SK-N-SH (cell line): ENCODE measurements around the gene CTNS. TPM values are rescaled to one million over a fixed set of nuclear protein-coding genes. Genes with fewer than 3 reads are reported as not detected.

ENCODE experiments used
- CTCF ChIA-PET: fragments of 300-600, 350-600 bp; formaldehyde crosslinking; extraction: SDS; loops from one replicate; lab custom pipeline; 2021; lab: Yijun Ruan, JAX
- POLR2A ChIA-PET: fragments of 350-600 bp; sonication (Branson Sonifier 250); formaldehyde crosslinking; extraction: SDS; loops from one replicate; lab custom pipeline; 2020; ENCODE audit warnings: antibody characterized with exemption, inconsistent platforms; lab: Yijun Ruan, JAX
- DNase-seq: peaks from one replicate; pipeline ENCODE4 v3.0.0; 2012
- H2AFZ ChIP-seq: fragments of 200-600 bp; sonication (generic); 2 replicates; pipeline ENCODE4 v1.8.1; 2016; ENCODE audit warnings: antibody characterized with exemption, mild to moderate bottlenecking, low read depth
- H3F3A ChIP-seq: fragments of 200-600 bp; sonication (generic); replicated peaks from 2 replicates; pipeline ENCODE3; 2016; ENCODE audit warnings: antibody characterized with exemption, mild to moderate bottlenecking; ENCODE audit not compliant: insufficient read depth
- H3K27ac ChIP-seq, 2 experiments: fragments of 200-500 bp in 1 of 2; fragments of 200-600 bp in 1 of 2; sonication (Bioruptor generic) in 1 of 2; sonication (generic), shearing (Covaris generic) in 1 of 2; 2 replicates each; pipeline versions ENCODE4 v1.5.1 to v1.6.1; 2014 to 2016; ENCODE audit warnings: low read depth in 2 of 2, inconsistent platforms in 1 of 2, low read length in 1 of 2, mild to moderate bottlenecking in 1 of 2, mixed read lengths in 1 of 2
- H3K27me3 ChIP-seq: fragments of 200-600 bp; sonication (generic), shearing (Covaris generic); 2 replicates; pipeline ENCODE4 v1.6.1; 2016; ENCODE audit warnings: mixed run types; ENCODE audit not compliant: insufficient read depth
- H3K36me3 ChIP-seq, 2 experiments: fragments of 200-500 bp in 1 of 2; fragments of 200-600 bp in 1 of 2; sonication (Bioruptor generic) in 1 of 2; sonication (generic) in 1 of 2; replicated peaks in 1 of 2; 2 replicates each; pipeline versions ENCODE3 to v1.5.1; 2014 to 2016; ENCODE audit warnings: low read length in 1 of 2, mild to moderate bottlenecking in 1 of 2; ENCODE audit not compliant: insufficient read depth in 2 of 2, control insufficient read depth in 1 of 2
- H3K4me1 ChIP-seq, 2 experiments: fragments of 200-500 bp in 1 of 2; fragments of 200-600 bp in 1 of 2; sonication (Bioruptor generic) in 1 of 2; sonication (generic), shearing (Covaris generic) in 1 of 2; 2 replicates each; pipeline versions ENCODE4 v1.5.1 to v1.6.1; 2014 to 2016; ENCODE audit warnings: low read depth in 1 of 2, low read length in 1 of 2, mixed run types in 1 of 2; ENCODE audit not compliant: insufficient read depth in 2 of 2, control insufficient read depth in 1 of 2
- H3K4me2 ChIP-seq: fragments of 200-600 bp; sonication (generic), shearing (Covaris generic); 2 replicates; pipeline ENCODE4 v1.6.1; 2017; ENCODE audit warnings: mixed run types
- H3K4me3 ChIP-seq, 2 experiments: fragments of 200-500 bp in 1 of 2; fragments of 200-600 bp in 1 of 2; sonication (Bioruptor generic) in 1 of 2; sonication (generic), shearing (Covaris generic) in 1 of 2; 2 replicates each; pipeline versions ENCODE4 v1.5.1 to v1.8.1; 2014 to 2016; ENCODE audit warnings: low read depth in 2 of 2, inconsistent platforms in 1 of 2, low read length in 1 of 2, mild to moderate bottlenecking in 1 of 2, mixed read lengths in 1 of 2, moderate library complexity in 1 of 2
- H3K79me2 ChIP-seq: fragments of 200-600 bp; sonication (generic); 2 replicates; pipeline ENCODE4 v1.8.1; 2017; ENCODE audit warnings: mild to moderate bottlenecking; ENCODE audit not compliant: insufficient read depth
- H3K9ac ChIP-seq: fragments of 200-600 bp; sonication (generic); 2 replicates; pipeline ENCODE4 v1.6.1; 2017; ENCODE audit warnings: mixed run types
- H3K9me2 ChIP-seq: fragments of 200-600 bp; sonication (generic); 2 replicates; pipeline ENCODE4 v1.6.1; 2017; ENCODE audit warnings: mixed run types
- H3K9me3 ChIP-seq: fragments of 200-600 bp; sonication (generic); 2 replicates; pipeline ENCODE4 v1.6.1; 2017; ENCODE audit warnings: mixed run types, mild to moderate bottlenecking, moderate library complexity
- H4K20me1 ChIP-seq: fragments of 200-600 bp; sonication (generic); 2 replicates; pipeline ENCODE4 v1.6.1; 2017; ENCODE audit warnings: mild to moderate bottlenecking, mixed run types; ENCODE audit not compliant: insufficient read depth
- CHD2 ChIP-seq: fragments of 150-350 bp; IDR thresholded peaks from 2 replicates; pipeline ENCODE4 v1.6.1; 2018; ENCODE audit warnings: low read length; ENCODE audit not compliant: partially characterized antibody
- CTCF ChIP-seq: fragments of 200-600 bp; sonication (generic); IDR thresholded peaks from 2 replicates; pipeline ENCODE4 v1.6.1; 2017; ENCODE audit warnings: antibody characterized with exemption, mild to moderate bottlenecking, moderate library complexity
- ELF1 ChIP-seq: IDR thresholded peaks from 2 replicates; pipeline ENCODE4 v1.4.0; 2012
- FOSL2 ChIP-seq: IDR thresholded peaks from 2 replicates; pipeline ENCODE4 v1.4.0; 2012; ENCODE audit warnings: low read depth, mild to moderate bottlenecking, moderate library complexity, borderline replicate concordance
- GABPA ChIP-seq: IDR thresholded peaks from 2 replicates; pipeline ENCODE4 v1.4.0; 2012; ENCODE audit warnings: low read depth, mild to moderate bottlenecking
- JUND ChIP-seq: IDR thresholded peaks from 2 replicates; pipeline ENCODE4 v1.4.0; 2012
- MEF2A ChIP-seq: IDR thresholded peaks from 2 replicates; pipeline ENCODE4 v1.4.0; 2012; ENCODE audit warnings: low read depth, borderline replicate concordance
- MXI1 ChIP-seq: IDR thresholded peaks from 2 replicates; pipeline ENCODE4 v1.6.1; 2012; ENCODE audit warnings: mild to moderate bottlenecking, low read depth, low read length, improper control_type of control experiment
- RAD21 ChIP-seq: IDR thresholded peaks from 2 replicates; pipeline ENCODE4 v1.6.1; 2012; ENCODE audit warnings: mild to moderate bottlenecking, low read length
- RCOR1 ChIP-seq: fragments of 150-350 bp; IDR thresholded peaks from 2 replicates; pipeline ENCODE4 v1.6.1; 2017; ENCODE audit warnings: antibody characterized with exemption, low read length
- REST ChIP-seq: IDR thresholded peaks from 2 replicates; pipeline ENCODE4 v1.6.1; 2012; ENCODE audit warnings: mild to moderate bottlenecking, low read depth, low read length, moderate library complexity
- RXRA ChIP-seq: IDR thresholded peaks from 2 replicates; pipeline ENCODE4 v1.4.0; 2012; ENCODE audit warnings: low read depth, mild to moderate bottlenecking, borderline replicate concordance
- SIN3A ChIP-seq: IDR thresholded peaks from 2 replicates; pipeline ENCODE4 v1.6.1; 2012; ENCODE audit warnings: low read depth, mild to moderate bottlenecking, low read length, moderate library complexity, borderline replicate concordance
- TCF12 ChIP-seq: IDR thresholded peaks from 2 replicates; pipeline ENCODE4 v1.4.0; 2012
- WGBS: methylation state at CpG from one replicate; pipeline ENCODE4 v1.1.6; 2017; ENCODE audit warnings: low lambda C conversion rate; 5-methylcytosine and 5-hydroxymethylcytosine counted together
- polyA plus RNA-seq, 3 experiments: library from polyadenylated mRNA; depleted of rRNA; stranded (reverse); fragments of >200 nt; gene quantifications; 2 replicates each; pipeline ENCODE4 v1.2.3, GENCODE V29; 2012

Gene CTNS
- polyA plus RNA-seq, 1 of the 3 experiments (the other 2 are of a cell fraction) = 8.2 TPM

- TF ChIP-seq CTCF (no peak), RXRA (no peak), RCOR1 (no peak), ELF1 (no peak)
Observed at GRCh38 chr17:3635474-3636153, 946 bp upstream of the CTNS start (continued).

- Histone ChIP-seq H3F3A (no peaks in the 10 kb centered on the region), H3K79me2 (peaks cover 37% of the 10 kb centered on the region), H3K9me3 (no peaks in the 10 kb centered on the region), H3K9me2 (no peaks in the 10 kb centered on the region), H3K4me1 (peaks cover 0 to 4% of the 10 kb centered on the region in 2 experiments; a peak in 1 of 4 replicates), H2AFZ (peak overlapping the region; percentile 95; the same call in 1 of the 2 replicates), H3K9ac (peak overlapping the region; percentile 94), H3K27ac (peak overlapping the region in 1 of 2 experiments; percentile 97; a peak in 3 of 4 replicates), H3K27me3 (no peaks in the 10 kb centered on the region), H3K36me3 (no peaks in the 10 kb centered on the region), H3K4me3 (peak overlapping the region; percentile 83 to 94), H4K20me1 (no peaks in the 10 kb centered on the region), H3K4me2 (peak overlapping the region; percentile 95)
- POLR2A ChIA-PET = interaction anchor here (1.1 to 1.3 kb wide), 3 partner anchors 9 to 30 kb away, joined by 4 to 10 read pairs (median 5); partner anchors contain the start of gene TAX1BP3
- CTCF ChIA-PET = interaction anchor here (1.1 to 1.6 kb wide), 4 partner anchors 10 to 43 kb away, joined by 3 to 8 read pairs (median 4); no protein-coding TSS in a partner anchor
- 2% methylated on average over 14 of the region's 31 CpGs for WGBS
- no peak for DNase-seq
- TF ChIP-seq MXI1 = 0 out of 2 replicates have a peak, but pooled peaks have one; percentile 20
- TF ChIP-seq GABPA = no peak
- peak; percentile 2; the same call in 1 of the 2 replicates for TF ChIP-seq ELF1
Observed at GRCh38 chr17:3636908-3637373, 381 bp downstream of the CTNS start.

- Histone ChIP-seq H2AFZ (no peak overlapping the region), H3K27ac (peak overlapping the region in 1 of 2 experiments; percentile 23; a peak in 1 of 4 replicates)
- CTCF ChIA-PET = interaction anchor here (1.5 kb wide), 1 partner anchor 42 kb away, joined by 3 read pairs; no protein-coding TSS in a partner anchor
Observed at GRCh38 chr17:3639981-3640596, 3.5 kb downstream of the CTNS start.

More at GRCh38 chr17:3639981-3640596, 3.5 kb downstream of the CTNS start:
- Histone ChIP-seq H3K4me1 (peaks cover 0 to 4% of the 10 kb centered on the region in 2 experiments; a peak in 1 of 4 replicates), H3K36me3 (no peaks in the 10 kb centered on the region), H4K20me1 (no peaks in the 10 kb centered on the region), H3F3A (no peaks in the 10 kb centered on the region), H3K79me2 (peaks cover 9% of the 10 kb centered on the region), H3K4me2 (no peak overlapping the region), H3K9ac (no peak overlapping the region), H3K9me2 (no peaks in the 10 kb centered on the region), H3K9me3 (no peaks in the 10 kb centered on the region), H3K4me3 (no peak overlapping the region), H3K27me3 (no peaks in the 10 kb centered on the region)
- DNase-seq = no peak
- WGBS = 67% methylated on average over 7 of the region's 7 CpGs
- POLR2A ChIA-PET = no interaction called here
- no peak for TF ChIP-seq MEF2A
- TF ChIP-seq REST = no peak
- TF ChIP-seq RAD21 = no peak
- TF ChIP-seq JUND = no peak
- TF ChIP-seq FOSL2 = no peak
- no peak for TF ChIP-seq SIN3A
- peak; percentile 32; the same call in 1 of the 2 replicates for TF ChIP-seq TCF12
- TF ChIP-seq CHD2 = no peak
